WTC11 (cell line): ENCODE results near the gene GLTPD2. TPM values are rescaled to one million over a fixed set of nuclear protein-coding genes. Genes with fewer than 3 reads are reported as not detected.

ENCODE experiments used
- ATAC-seq: fragments of 200-7000 bp; cut with Tn5 transposase; 2 replicates; pipeline ENCODE4 v1.10.0; 2021; ENCODE audit warnings: mild to moderate bottlenecking, moderate library complexity
- CTCF ChIA-PET: fragments of 300-600 bp; sonication (Branson Sonifier 250); formaldehyde crosslinking; loops from one replicate; lab custom pipeline; 2021; ENCODE audit warnings: antibody characterized with exemption; lab: Charles Lee
- POLR2A ChIA-PET: fragments of 350-600 bp; sonication (Branson Sonifier 250); formaldehyde crosslinking; loops from one replicate; lab custom pipeline; 2021; ENCODE audit warnings: antibody characterized with exemption; lab: Charles Lee
- DNase-seq: peaks from one replicate; pipeline ENCODE4 v3.0.0; 2021; ENCODE audit warnings: low spot score
- H3K27ac Mint-ChIP-seq: 2 replicates; pipeline ENCODE4 v1.8.0; 2021; ENCODE audit warnings: mixed read lengths
- H3K27me3 Mint-ChIP-seq: 2 replicates; pipeline ENCODE4 v1.8.0; 2021; ENCODE audit warnings: low read depth, mild to moderate bottlenecking, moderate library complexity, mixed read lengths
- H3K36me3 Mint-ChIP-seq: 2 replicates; pipeline ENCODE4 v1.8.0; 2021; ENCODE audit warnings: mixed read lengths
- H3K4me1 Mint-ChIP-seq: 2 replicates; pipeline ENCODE4 v1.8.0; 2022; ENCODE audit warnings: mixed read lengths
- H3K4me3 Mint-ChIP-seq: 2 replicates; pipeline ENCODE4 v1.8.0; 2021; ENCODE audit warnings: mild to moderate bottlenecking, moderate library complexity, mixed read lengths
- H3K9me3 Mint-ChIP-seq: 2 replicates; pipeline ENCODE4 v1.8.0; 2021; ENCODE audit warnings: mixed read lengths
- ATF1 ChIP-seq: sonication (generic); formaldehyde crosslinking; IDR thresholded peaks from 2 replicates; pipeline ENCODE4 v1.8.1; 2023; ENCODE audit warnings: mild to moderate bottlenecking, moderate library complexity, missing genetic modification reagents
- ATF6 ChIP-seq: sonication (generic); formaldehyde crosslinking; IDR thresholded peaks from 2 replicates; pipeline ENCODE4 v1.8.1; 2023; ENCODE audit warnings: mild to moderate bottlenecking, missing genetic modification reagents
- CTCF ChIP-seq: fragments of 200-600 bp; IDR thresholded peaks from 2 replicates; pipeline ENCODE4 v1.8.0; 2022; ENCODE audit warnings: antibody characterized with exemption
- GABPB1 ChIP-seq: sonication (generic); formaldehyde crosslinking; IDR thresholded peaks from 2 replicates; pipeline ENCODE4 v1.8.1; 2023; ENCODE audit warnings: mild to moderate bottlenecking, missing genetic modification reagents
- HMGXB4 ChIP-seq: sonication (generic); formaldehyde crosslinking; IDR thresholded peaks from 2 replicates; pipeline ENCODE4 v1.8.1; 2023; ENCODE audit warnings: mild to moderate bottlenecking, moderate library complexity, missing genetic modification reagents
- NFATC4 ChIP-seq: fragments of 250-450 bp; sonication (Bioruptor Pico); IDR thresholded peaks from 2 replicates; pipeline ENCODE4 v1.9.0; 2021; ENCODE audit warnings: mild to moderate bottlenecking
- NR3C1 ChIP-seq: sonication (generic); formaldehyde crosslinking; conservative IDR thresholded peaks from 2 replicates; pipeline ENCODE4 v1.8.1; 2023; ENCODE audit warnings: low read depth, mild to moderate bottlenecking, missing genetic modification reagents
- PRDM15 ChIP-seq: sonication (generic); formaldehyde crosslinking; IDR thresholded peaks from 2 replicates; pipeline ENCODE4 v1.8.0; 2022; ENCODE audit warnings: missing genetic modification reagents
- SMAD4 ChIP-seq: sonication (generic); formaldehyde crosslinking; IDR thresholded peaks from 2 replicates; pipeline ENCODE4 v1.8.0; 2022; ENCODE audit warnings: mild to moderate bottlenecking, missing genetic modification reagents
- SOX15 ChIP-seq: fragments of 250-450 bp; sonication (Bioruptor Pico); IDR thresholded peaks from 2 replicates; pipeline ENCODE4 v1.9.0; 2021; ENCODE audit warnings: mild to moderate bottlenecking
- TEAD1 ChIP-seq: sonication (generic); formaldehyde crosslinking; IDR thresholded peaks from 2 replicates; pipeline ENCODE4 v1.8.0; 2022; ENCODE audit warnings: mild to moderate bottlenecking, missing genetic modification reagents
- TEAD4 ChIP-seq: sonication (generic); formaldehyde crosslinking; IDR thresholded peaks from 2 replicates; pipeline ENCODE4 v1.8.0; 2022; ENCODE audit warnings: mild to moderate bottlenecking, missing genetic modification reagents
- ZNF138 ChIP-seq: sonication (generic); formaldehyde crosslinking; conservative IDR thresholded peaks from 2 replicates; pipeline ENCODE4 v1.8.1; 2022; ENCODE audit warnings: mild to moderate bottlenecking, moderate library complexity, missing genetic modification reagents
- ZNF425 ChIP-seq: fragments of 250-450 bp; sonication (Bioruptor Pico); conservative IDR thresholded peaks from 2 replicates; pipeline ENCODE4 v1.9.0; 2021; ENCODE audit warnings: mild to moderate bottlenecking
- ZNF512 ChIP-seq: sonication (generic); formaldehyde crosslinking; IDR thresholded peaks from 2 replicates; pipeline ENCODE4 v1.8.1; 2022; ENCODE audit warnings: missing genetic modification reagents, borderline replicate concordance
- total RNA-seq: library from RNA; stranded (reverse); gene quantifications from 3 replicates; pipeline ENCODE4 v1.2.3, GENCODE V29; 2021

Gene GLTPD2
- total RNA-seq, 1 experiment from 2014 or later, result not detected

GRCh38 chr17:4769628-4770027 is 19.1 kb upstream of the GLTPD2 start (continued):
- no peak for TF ChIP-seq ZNF512 (CRISPR knock-in tag)
- no peak for TF ChIP-seq PRDM15 (CRISPR knock-in tag)
- no peak for TF ChIP-seq HMGXB4 (CRISPR knock-in tag)
- TF ChIP-seq ZNF138, result no peak
- no peak for TF ChIP-seq ATF1 (CRISPR knock-in tag)
- no peak for TF ChIP-seq ATF6 (CRISPR knock-in tag)
- TF ChIP-seq TEAD4, result no peak
- TF ChIP-seq, all 79 proteins: peak for 0

- no peak within 1 kb of the TSS for H3K4me3 Mint-ChIP-seq
- no peak within 1 kb of the TSS for H3K27ac Mint-ChIP-seq
- DNase-seq (no peak), ATAC-seq (no peak)
- CTCF ChIA-PET, result interaction anchor here (3.0 kb wide), 1 partner anchor 39 kb away, joined by 9 read pairs; the partner anchor contains the start of gene MED11
- TF ChIP-seq GABPB1 (CRISPR knock-in tag) (peak; percentile 55), NFATC4 (CRISPR knock-in tag) (no peak)
- TF ChIP-seq, all 79 proteins: peak for 1
- Mint-ChIP-seq H3K4me1 (no peaks in the 10 kb centered on the region), H3K27me3 (peaks cover 4% of the 10 kb centered on the region; the same call in 1 of the 2 replicates), H3K9me3 (no peaks in the 10 kb centered on the region), H3K36me3 (no peaks in the 10 kb centered on the region)
- POLR2A ChIA-PET, result no interaction called here
Observed at GRCh38 chr17:4771519-4772234, 17.1 kb upstream of the GLTPD2 start, which contains the start of gene TM4SF5. TSS of gene TM4SF5 (plus strand) at chr17:4771886. CDS start at chr17:4771923, 37 bp downstream.

- Mint-ChIP-seq H3K27me3 (peaks cover 4% of the 10 kb centered on the region; the same call in 1 of the 2 replicates), H3K4me3 (no peak overlapping the region), H3K27ac (no peak overlapping the region), H3K9me3 (no peaks in the 10 kb centered on the region), H3K4me1 (no peaks in the 10 kb centered on the region), H3K36me3 (no peaks in the 10 kb centered on the region)
- ChIA-PET CTCF (interaction anchor here (3.0 kb wide), 1 partner anchor 40 kb away, joined by 9 read pairs; the partner anchor contains the start of gene MED11), POLR2A (no interaction called here)
- no peak for ATAC-seq
- DNase-seq, result no peak
- no peak for TF ChIP-seq SMAD4
- no peak for TF ChIP-seq SOX15 (CRISPR knock-in tag)
- no peak for TF ChIP-seq ZNF425 (CRISPR knock-in tag)
- TF ChIP-seq NR3C1 (CRISPR knock-in tag), result no peak
- no peak for TF ChIP-seq TEAD1 (CRISPR knock-in tag)
- TF ChIP-seq PRDM15 (CRISPR knock-in tag), result no peak
- no peak for TF ChIP-seq CTCF
Observed at GRCh38 chr17:4772235-4772613, 16.5 kb upstream of the GLTPD2 start.
